Caco-2 (cell line): ENCODE data around the gene MAPK14. TPM values are rescaled to one million over a fixed set of nuclear protein-coding genes. Genes with fewer than 3 reads are reported as not detected.

Source experiments
- BruUV-seq: library from RNA; stranded (reverse); fragments of 400-500 nt; replicated peaks from 2 replicates; lab custom pipeline; 2021; lab: Mats Ljungman, UMichigan
- CTCF ChIA-PET: fragments of 300-600 bp; sonication (Branson Sonifier 250); formaldehyde crosslinking; loops from one replicate; lab custom pipeline; 2022; ENCODE audit warnings: antibody characterized with exemption; lab: Charles Lee
- POLR2A ChIA-PET: fragments of 300-600 bp; sonication (Branson Sonifier 250); formaldehyde crosslinking; loops from one replicate; lab custom pipeline; 2022; ENCODE audit warnings: antibody characterized with exemption; lab: Charles Lee
- DNase-seq, 2 experiments: peaks; one replicate each; pipeline versions ENCODE4 v3.0.0 to v3.0.0-alpha.2; 2020 to 2022
- H3K27me3 ChIP-seq: replicated peaks from 2 replicates; pipeline ENCODE4 v1.6.0; 2011; ENCODE audit warnings: low read length; ENCODE audit not compliant: control insufficient read depth, insufficient read depth
- H3K36me3 ChIP-seq: 2 replicates; pipeline ENCODE4 v1.5.1; 2011; ENCODE audit warnings: low read length; ENCODE audit not compliant: control insufficient read depth, insufficient read depth
- H3K4me1 ChIP-seq: fragments of 250-450 bp; sonication (Bioruptor Pico); 2 replicates; pipeline ENCODE4 v1.5.1; 2020; ENCODE audit warnings: mild to moderate bottlenecking
- H3K4me3 ChIP-seq: 2 replicates; pipeline ENCODE4 v1.5.1; 2011; ENCODE audit warnings: low read depth, mild to moderate bottlenecking, control low read depth, low read length
- H3K9me3 ChIP-seq: fragments of 250-450 bp; sonication (Bioruptor Pico); 2 replicates; pipeline ENCODE4 v1.5.1; 2020; ENCODE audit warnings: mild to moderate bottlenecking, moderate library complexity
- H3K27ac Mint-ChIP-seq: one replicate; pipeline ENCODE4 v1.8.0; 2022; ENCODE audit warnings: mixed read lengths; ENCODE audit not compliant: unreplicated experiment
- H3K27me3 Mint-ChIP-seq: one replicate; pipeline ENCODE4 v1.8.0; 2022; ENCODE audit warnings: mixed read lengths; ENCODE audit not compliant: insufficient read depth, unreplicated experiment
- H3K36me3 Mint-ChIP-seq: one replicate; pipeline ENCODE4 v1.8.0; 2022; ENCODE audit warnings: mild to moderate bottlenecking, mixed read lengths; ENCODE audit not compliant: insufficient read depth, unreplicated experiment
- H3K4me1 Mint-ChIP-seq: one replicate; pipeline ENCODE4 v1.8.0; 2022; ENCODE audit warnings: low read depth, mixed read lengths; ENCODE audit not compliant: unreplicated experiment
- H3K4me3 Mint-ChIP-seq: one replicate; pipeline ENCODE4 v1.8.0; 2022; ENCODE audit warnings: mild to moderate bottlenecking, moderate library complexity, mixed read lengths; ENCODE audit not compliant: unreplicated experiment
- H3K9me3 Mint-ChIP-seq: one replicate; pipeline ENCODE4 v1.8.0; 2022; ENCODE audit warnings: mixed read lengths; ENCODE audit not compliant: unreplicated experiment
- intact Hi-C: fragments of 100-400 bp; cut with micrococcal nuclease; formaldehyde crosslinking; loops from one replicate; pipeline ENCODE4 v1.10.0; 2022; ENCODE audit not compliant: unreplicated experiment
- total RNA-seq: library from RNA; stranded (reverse); gene quantifications from 2 replicates; pipeline ENCODE4 v1.2.3, GENCODE V29; 2022
- TF ChIP-seq, protein P1 (sequence below), 2 experiments: fragments of 200-600 bp in 1 of 2; IDR thresholded peaks; 1 replicate in 1 of 2; 2 replicates in 1 of 2; pipeline versions ENCODE4 v1.5.1 to v1.8.0; 2011 to 2022; ENCODE audit warnings: antibody characterized with exemption in 1 of 2, control low read depth in 1 of 2, inconsistent platforms in 1 of 2, low read depth in 1 of 2, low read length in 1 of 2, mild to moderate bottlenecking in 1 of 2, moderate library complexity in 1 of 2; ENCODE audit not compliant: insufficient read depth in 1 of 2, severe bottlenecking in 1 of 2, unreplicated experiment in 1 of 2

The MAPK14 gene
- total RNA-seq, 1 experiment from 2014 or later = 72.0 TPM

DNA sequence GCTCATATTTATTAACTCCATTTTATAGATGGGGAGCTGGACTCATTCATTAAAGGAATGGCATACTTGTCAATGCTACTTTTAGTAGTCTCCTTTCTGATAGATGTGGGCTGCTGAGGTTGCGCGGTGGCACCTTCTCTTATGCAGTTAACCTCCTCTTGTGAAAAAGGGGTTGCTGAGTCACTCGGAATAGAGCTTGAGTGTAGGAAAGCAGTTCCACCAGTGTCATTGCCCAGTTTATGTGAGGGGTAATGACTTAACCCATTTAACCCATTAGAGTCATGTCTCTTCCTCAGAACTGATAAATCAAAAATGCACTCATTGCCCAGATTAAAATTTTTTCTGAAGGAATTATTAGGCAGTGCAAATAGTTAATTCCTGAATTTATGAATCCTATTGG is 6.3 kb downstream of the MAPK14 start:
- no peaks in the 10 kb centered on the region for H3K36me3 ChIP-seq
- no peak for DNase-seq
- H3K27me3 Mint-ChIP-seq = no peaks in the 10 kb centered on the region
- BruUV-seq = no TSS peak
- H3K9me3 Mint-ChIP-seq = no peaks in the 10 kb centered on the region
- no peak overlapping the region for H3K4me3 ChIP-seq
- H3K27ac Mint-ChIP-seq = no peak overlapping the region
- POLR2A ChIA-PET = no interaction called here
- TF ChIP-seq, protein P1, sequence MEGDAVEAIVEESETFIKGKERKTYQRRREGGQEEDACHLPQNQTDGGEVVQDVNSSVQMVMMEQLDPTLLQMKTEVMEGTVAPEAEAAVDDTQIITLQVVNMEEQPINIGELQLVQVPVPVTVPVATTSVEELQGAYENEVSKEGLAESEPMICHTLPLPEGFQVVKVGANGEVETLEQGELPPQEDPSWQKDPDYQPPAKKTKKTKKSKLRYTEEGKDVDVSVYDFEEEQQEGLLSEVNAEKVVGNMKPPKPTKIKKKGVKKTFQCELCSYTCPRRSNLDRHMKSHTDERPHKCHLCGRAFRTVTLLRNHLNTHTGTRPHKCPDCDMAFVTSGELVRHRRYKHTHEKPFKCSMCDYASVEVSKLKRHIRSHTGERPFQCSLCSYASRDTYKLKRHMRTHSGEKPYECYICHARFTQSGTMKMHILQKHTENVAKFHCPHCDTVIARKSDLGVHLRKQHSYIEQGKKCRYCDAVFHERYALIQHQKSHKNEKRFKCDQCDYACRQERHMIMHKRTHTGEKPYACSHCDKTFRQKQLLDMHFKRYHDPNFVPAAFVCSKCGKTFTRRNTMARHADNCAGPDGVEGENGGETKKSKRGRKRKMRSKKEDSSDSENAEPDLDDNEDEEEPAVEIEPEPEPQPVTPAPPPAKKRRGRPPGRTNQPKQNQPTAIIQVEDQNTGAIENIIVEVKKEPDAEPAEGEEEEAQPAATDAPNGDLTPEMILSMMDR (IDR thresholded peaks at IDR 0.05; ENCODE audit: insufficient read depth in 1 of 2, low read depth in 1 of 2, low read length in 1 of 2, severe bottlenecking in 1 of 2, unreplicated experiment in 1 of 2) = no peak
- peaks cover 19% of the 10 kb centered on the region for H3K4me1 Mint-ChIP-seq
- no peak overlapping the region for H3K4me3 Mint-ChIP-seq
- H3K4me1 ChIP-seq = peaks cover 21% of the 10 kb centered on the region
- no peaks in the 10 kb centered on the region for H3K27me3 ChIP-seq
- CTCF ChIA-PET = no interaction called here
- intact Hi-C loops = no loop called here
- H3K9me3 ChIP-seq = no peaks in the 10 kb centered on the region
- H3K36me3 Mint-ChIP-seq = peaks cover 19% of the 10 kb centered on the region

DNA sequence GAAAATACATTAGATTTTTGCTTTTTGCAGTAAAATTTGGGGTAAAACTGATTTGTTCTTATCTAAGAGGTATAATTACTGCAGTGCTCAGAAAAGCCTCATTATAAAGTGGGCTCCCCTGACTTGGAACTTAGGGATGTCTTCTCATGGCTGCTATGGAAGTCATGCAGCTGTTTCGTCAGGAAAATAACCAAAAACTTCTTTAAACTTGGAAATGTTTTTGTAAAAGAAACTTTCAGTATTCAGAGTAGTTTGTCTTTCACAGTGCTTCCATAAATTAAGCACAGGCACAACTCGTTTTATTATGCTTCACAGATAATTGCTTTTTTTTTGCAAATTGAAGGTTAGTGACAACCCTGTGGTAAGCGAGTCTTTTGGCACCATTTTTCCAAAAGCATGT is 6.8 kb downstream of the MAPK14 start:
- H3K36me3 Mint-ChIP-seq = peaks cover 15% of the 10 kb centered on the region
- no peaks in the 10 kb centered on the region for H3K27me3 Mint-ChIP-seq
- BruUV-seq = no TSS peak
- TF ChIP-seq, protein P1 (IDR thresholded peaks at IDR 0.05; ENCODE audit: insufficient read depth in 1 of 2, low read depth in 1 of 2, low read length in 1 of 2, severe bottlenecking in 1 of 2, unreplicated experiment in 1 of 2) = no peak
- H3K4me1 Mint-ChIP-seq = peaks cover 23% of the 10 kb centered on the region
- H3K36me3 ChIP-seq = no peaks in the 10 kb centered on the region
- DNase-seq = no peak
- no peaks in the 10 kb centered on the region for H3K9me3 ChIP-seq
- intact Hi-C loops = no loop called here
- H3K27ac Mint-ChIP-seq = no peak overlapping the region
- ChIA-PET CTCF (no interaction called here), POLR2A (no interaction called here)
- no peak overlapping the region for H3K4me3 Mint-ChIP-seq
- no peaks in the 10 kb centered on the region for H3K27me3 ChIP-seq
- H3K9me3 Mint-ChIP-seq = no peaks in the 10 kb centered on the region
- H3K4me3 ChIP-seq = no peak overlapping the region
- H3K4me1 ChIP-seq = peaks cover 21% of the 10 kb centered on the region

DNA sequence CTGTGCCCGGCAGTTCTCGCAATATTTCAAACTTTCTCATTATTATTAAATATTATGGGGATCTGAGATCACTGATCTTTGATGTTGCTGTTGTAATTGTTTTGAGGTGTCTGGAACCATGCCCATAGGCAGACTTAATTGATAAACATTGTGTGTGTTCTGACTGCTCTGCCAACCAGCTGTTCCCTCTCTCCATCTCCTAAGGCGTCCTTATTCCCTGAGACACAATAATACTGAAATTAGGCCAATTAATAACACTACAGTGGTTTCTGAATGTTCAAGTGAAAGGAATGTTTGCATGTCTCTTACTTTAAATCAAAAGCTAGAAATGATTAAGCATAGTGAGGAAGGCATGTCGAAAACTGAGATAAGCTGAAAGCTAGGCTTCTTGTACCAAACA is 7.6 kb downstream of the MAPK14 start:
- peaks cover 17% of the 10 kb centered on the region for H3K4me1 ChIP-seq
- no peak overlapping the region for H3K27ac Mint-ChIP-seq

More for the DNA sequence above, 7.6 kb downstream of the MAPK14 start:
- H3K27me3 Mint-ChIP-seq = no peaks in the 10 kb centered on the region
- no TSS peak for BruUV-seq
- intact Hi-C loops = no loop called here
- H3K4me3 Mint-ChIP-seq = no peak overlapping the region
- ChIA-PET CTCF (no interaction called here), POLR2A (no interaction called here)
- H3K4me1 Mint-ChIP-seq = peaks cover 23% of the 10 kb centered on the region
- no peaks in the 10 kb centered on the region for H3K9me3 Mint-ChIP-seq
- H3K36me3 Mint-ChIP-seq = peaks cover 15% of the 10 kb centered on the region
- H3K4me3 ChIP-seq = no peak overlapping the region
- H3K9me3 ChIP-seq = no peaks in the 10 kb centered on the region
- DNase-seq = no peak
- no peaks in the 10 kb centered on the region for H3K27me3 ChIP-seq
- TF ChIP-seq, protein P1 (IDR thresholded peaks at IDR 0.05; ENCODE audit: insufficient read depth in 1 of 2, low read depth in 1 of 2, low read length in 1 of 2, severe bottlenecking in 1 of 2, unreplicated experiment in 1 of 2) = no peak
- H3K36me3 ChIP-seq = no peaks in the 10 kb centered on the region
